ENCODE data around the gene NT5C2. TPM values are rescaled to one million over a fixed set of nuclear protein-coding genes. Genes with fewer than 3 reads are reported as not detected.

Gene NT5C2
- total and polyA plus RNA-seq, 2 donors (not counting 1 experiment from before 2014, with no cell fraction given) = 74.3 to 82.2 TPM

GRCh38 chr10:103196516-103196915 lies 3.4 kb upstream of the NT5C2 start:
- peaks cover 9% of the 10 kb centered on the region for H3K79me2 ChIP-seq (ENCODE audit: control insufficient read depth, insufficient read depth, low read length)
- TF ChIP-seq CTCF (conservative IDR thresholded peaks at IDR 0.05 in 1 of 2, IDR thresholded peaks at IDR 0.05 in 1 of 2; ENCODE audit: low read depth in 1 of 2, low read length in 2 of 2) (no peak), EZH2 (IDR thresholded peaks at IDR 0.05; ENCODE audit: low read length, missing control alignments) (no peak)
- no peaks in the 10 kb centered on the region for H3K9me3 ChIP-seq (ENCODE audit: control insufficient read depth, insufficient read depth, low read depth, low read length)
- no peak for DNase-seq (ENCODE audit: low read depth in 2 of 2)
- H3K27ac ChIP-seq (ENCODE audit: insufficient read depth, low read length) = no peak overlapping the region
- H3K4me3 ChIP-seq (replicated peaks in 1 of 4; ENCODE audit: control extremely low read depth in 1 of 4, insufficient read depth in 1 of 4, low read depth in 3 of 4, low read length in 4 of 4) = no peak overlapping the region
- H3K27me3 ChIP-seq (ENCODE audit: control insufficient read depth, insufficient read depth, low read length) = no peaks in the 10 kb centered on the region
- no peak overlapping the region for H3K9ac ChIP-seq (ENCODE audit: insufficient read depth, low read length)
- peaks cover 6% of the 10 kb centered on the region for H3K4me1 ChIP-seq (ENCODE audit: control insufficient read depth, extremely low read depth, insufficient read depth, low read length)
- H4K20me1 ChIP-seq (ENCODE audit: control insufficient read depth, extremely low read depth, insufficient read depth, low read length) = no peaks in the 10 kb centered on the region
- no peaks in the 10 kb centered on the region for H3K36me3 ChIP-seq (ENCODE audit: control insufficient read depth, insufficient read depth, low read length)
- no peak overlapping the region for H2AFZ ChIP-seq (ENCODE audit: low read length)
- H3K4me2 ChIP-seq (ENCODE audit: extremely low read depth, insufficient read depth, low read length) = no peak overlapping the region

GRCh38 chr10:103193820-103194529 lies 903 bp upstream of the NT5C2 start:
- H3K4me3 ChIP-seq (replicated peaks in 1 of 4; ENCODE audit: control extremely low read depth in 1 of 4, insufficient read depth in 1 of 4, low read depth in 3 of 4, low read length in 4 of 4) = no peak overlapping the region

More at GRCh38 chr10:103193820-103194529, 903 bp upstream of the NT5C2 start:
- H3K27me3 ChIP-seq (ENCODE audit: control insufficient read depth, insufficient read depth, low read length) = no peaks in the 10 kb centered on the region
- peak overlapping the region; percentile 93 for H2AFZ ChIP-seq (ENCODE audit: low read length)
- H3K79me2 ChIP-seq (ENCODE audit: control insufficient read depth, insufficient read depth, low read length) = peaks cover 34% of the 10 kb centered on the region
- H3K4me1 ChIP-seq (ENCODE audit: control insufficient read depth, extremely low read depth, insufficient read depth, low read length) = peaks cover 6% of the 10 kb centered on the region
- peak overlapping the region; percentile 90 for H3K4me2 ChIP-seq (ENCODE audit: extremely low read depth, insufficient read depth, low read length)
- H3K36me3 ChIP-seq (ENCODE audit: control insufficient read depth, insufficient read depth, low read length) = no peaks in the 10 kb centered on the region
- no peaks in the 10 kb centered on the region for H4K20me1 ChIP-seq (ENCODE audit: control insufficient read depth, extremely low read depth, insufficient read depth, low read length)
- DNase-seq (ENCODE audit: low read depth in 2 of 2) = peak; percentile 46 to 89
- TF ChIP-seq CTCF (conservative IDR thresholded peaks at IDR 0.05 in 1 of 2, IDR thresholded peaks at IDR 0.05 in 1 of 2; ENCODE audit: low read depth in 1 of 2, low read length in 2 of 2) = no peak
- no peak for TF ChIP-seq EZH2 (IDR thresholded peaks at IDR 0.05; ENCODE audit: low read length, missing control alignments)
- H3K9ac ChIP-seq (ENCODE audit: insufficient read depth, low read length) = no peak overlapping the region
- no peaks in the 10 kb centered on the region for H3K9me3 ChIP-seq (ENCODE audit: control insufficient read depth, insufficient read depth, low read depth, low read length)
- H3K27ac ChIP-seq (ENCODE audit: insufficient read depth, low read length) = no peak overlapping the region

All from fibroblast of lung (primary cell).